ENCODE data around the gene NELFCD. TPM values are rescaled to one million over a fixed set of nuclear protein-coding genes. Genes with fewer than 3 reads are reported as not detected.

Gene NELFCD
- total RNA-seq, 1 experiment from 2014 or later = 174 TPM

DNA sequence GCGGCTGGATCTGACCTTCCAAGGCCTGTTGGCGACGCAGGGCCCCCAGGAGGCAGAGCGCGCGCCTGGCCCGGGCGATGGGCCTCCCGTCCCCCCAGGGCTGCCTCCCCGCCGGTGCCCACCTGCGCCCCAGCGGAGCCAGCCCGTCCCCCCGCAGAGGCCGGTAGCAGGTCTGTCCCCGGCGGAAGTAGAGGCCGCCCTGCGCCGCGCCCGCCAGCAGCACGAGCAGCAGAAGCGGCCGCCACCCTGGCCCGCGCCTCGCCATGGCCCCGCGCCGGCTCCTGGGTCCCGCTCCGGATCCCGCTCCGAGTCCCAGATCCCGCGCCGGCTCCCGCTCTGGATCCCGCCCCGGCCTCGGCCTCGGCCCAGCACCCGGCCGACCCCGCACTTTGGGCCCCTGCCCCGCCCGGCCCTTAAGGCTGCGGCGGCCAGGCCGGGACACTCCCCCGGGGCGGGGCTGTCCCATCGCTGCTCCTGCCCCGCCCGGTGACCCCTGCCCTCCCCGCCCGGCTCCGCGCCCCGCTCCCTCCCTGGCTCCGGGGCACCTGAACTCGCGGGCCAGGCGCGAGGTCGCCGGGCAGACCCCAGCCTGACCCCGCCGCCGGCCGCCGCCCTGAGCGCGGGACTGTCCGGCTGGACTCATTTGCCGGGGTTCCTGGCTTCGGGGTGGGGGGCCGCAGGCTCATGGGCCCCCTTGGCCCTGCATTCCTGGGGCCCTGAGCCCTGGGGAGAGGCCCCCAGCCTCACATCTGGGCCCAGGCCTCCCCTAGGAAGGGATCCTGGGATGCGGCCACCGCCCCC lies 26.0 kb downstream of the NELFCD start, which contains the start of gene CTSZ:
TSS of gene CTSZ (minus strand) at position 391 of the 801 bp plus-strand sequence. CDS start at position 265, 126 bp downstream.
- DNase-seq (ENCODE audit: low spot score) = no peak
- no peak within 1 kb of the TSS for H3K27ac ChIP-seq (ENCODE audit: low read depth, low read length, poor library complexity, severe bottlenecking)
- intact Hi-C loops (cut with micrococcal nuclease; ENCODE audit: unreplicated experiment) = no loop called here
- BruUV-seq (replicated peaks) = no TSS peak
- no peaks in the 10 kb centered on the region for H3K9me3 ChIP-seq (ENCODE audit: low read depth, low read length, poor library complexity, severe bottlenecking)
- CTCF ChIA-PET = no interaction called here
- peaks cover 8% of the 10 kb centered on the region for H3K4me1 ChIP-seq (ENCODE audit: insufficient read depth, low read length, poor library complexity, severe bottlenecking)
- H3K27me3 ChIP-seq (replicated peaks; ENCODE audit: insufficient read depth, low read depth, low read length, poor library complexity) = no peaks in the 10 kb centered on the region
- no peak for TF ChIP-seq EZH2 (IDR thresholded peaks at IDR 0.05; ENCODE audit: borderline replicate concordance, low read depth, low read length, poor library complexity, severe bottlenecking)
- TF ChIP-seq, protein P1, sequence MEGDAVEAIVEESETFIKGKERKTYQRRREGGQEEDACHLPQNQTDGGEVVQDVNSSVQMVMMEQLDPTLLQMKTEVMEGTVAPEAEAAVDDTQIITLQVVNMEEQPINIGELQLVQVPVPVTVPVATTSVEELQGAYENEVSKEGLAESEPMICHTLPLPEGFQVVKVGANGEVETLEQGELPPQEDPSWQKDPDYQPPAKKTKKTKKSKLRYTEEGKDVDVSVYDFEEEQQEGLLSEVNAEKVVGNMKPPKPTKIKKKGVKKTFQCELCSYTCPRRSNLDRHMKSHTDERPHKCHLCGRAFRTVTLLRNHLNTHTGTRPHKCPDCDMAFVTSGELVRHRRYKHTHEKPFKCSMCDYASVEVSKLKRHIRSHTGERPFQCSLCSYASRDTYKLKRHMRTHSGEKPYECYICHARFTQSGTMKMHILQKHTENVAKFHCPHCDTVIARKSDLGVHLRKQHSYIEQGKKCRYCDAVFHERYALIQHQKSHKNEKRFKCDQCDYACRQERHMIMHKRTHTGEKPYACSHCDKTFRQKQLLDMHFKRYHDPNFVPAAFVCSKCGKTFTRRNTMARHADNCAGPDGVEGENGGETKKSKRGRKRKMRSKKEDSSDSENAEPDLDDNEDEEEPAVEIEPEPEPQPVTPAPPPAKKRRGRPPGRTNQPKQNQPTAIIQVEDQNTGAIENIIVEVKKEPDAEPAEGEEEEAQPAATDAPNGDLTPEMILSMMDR (conservative IDR thresholded peaks at IDR 0.05; ENCODE audit: low read depth, low read length) = no peak
- POLR2A ChIA-PET (ENCODE audit: low non-redundant PET) = no interaction called here
- peak within 1 kb of the TSS; percentile 25 for H3K4me3 ChIP-seq (ENCODE audit: low read depth, low read length, poor library complexity, severe bottlenecking)
- H3K36me3 ChIP-seq (ENCODE audit: insufficient read depth, low read length, poor library complexity, severe bottlenecking) = no peaks in the 10 kb centered on the region

DNA sequence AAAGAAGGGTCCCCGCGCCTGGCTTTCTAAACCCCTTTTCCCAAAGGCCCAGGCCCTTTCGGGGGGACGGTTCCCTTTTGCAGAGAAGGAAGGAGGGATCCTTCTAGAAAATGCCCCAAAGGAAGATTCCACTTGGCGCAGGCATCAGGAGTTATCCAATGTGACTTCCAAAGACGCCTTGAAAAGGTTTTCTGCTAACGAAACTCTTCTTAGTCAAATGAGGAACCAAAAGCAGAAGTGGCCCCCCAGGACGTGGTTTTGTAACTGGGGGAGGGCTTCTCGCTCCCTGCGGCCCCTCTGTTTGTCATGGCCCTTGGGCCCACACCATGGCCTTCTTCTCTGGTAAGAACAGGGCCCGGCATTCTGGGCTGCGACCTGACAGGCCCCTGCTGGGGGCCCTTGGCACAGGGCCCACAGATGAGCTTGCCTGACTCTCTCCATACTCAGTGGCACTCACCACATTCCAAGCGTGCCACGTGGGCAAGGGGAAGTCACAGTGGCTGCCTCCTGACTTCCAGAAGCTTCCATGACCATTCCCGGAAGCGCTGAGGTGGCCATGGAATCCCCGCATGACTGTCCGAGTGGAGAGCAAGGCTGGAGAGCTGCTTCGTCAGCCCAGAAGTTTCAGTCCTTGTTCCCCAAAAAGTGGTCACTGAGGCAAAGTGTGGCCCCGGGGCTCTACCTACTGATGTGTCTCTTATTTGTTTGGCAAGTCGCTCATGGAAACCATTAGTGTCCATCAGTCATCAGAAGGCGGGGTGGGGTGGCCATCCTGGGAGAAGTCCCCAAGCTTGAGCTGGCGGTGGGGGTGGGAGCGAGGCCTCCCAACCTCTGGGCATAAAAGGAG lies 26.8 kb downstream of the NELFCD start:
- peaks cover 8% of the 10 kb centered on the region for H3K4me1 ChIP-seq (ENCODE audit: insufficient read depth, low read length, poor library complexity, severe bottlenecking)
- H3K27ac ChIP-seq (ENCODE audit: low read depth, low read length, poor library complexity, severe bottlenecking) = no peak overlapping the region
- no TSS peak for BruUV-seq (replicated peaks)
- POLR2A ChIA-PET (ENCODE audit: low non-redundant PET) = no interaction called here
- CTCF ChIA-PET = no interaction called here
- no peaks in the 10 kb centered on the region for H3K27me3 ChIP-seq (replicated peaks; ENCODE audit: insufficient read depth, low read depth, low read length, poor library complexity)
- intact Hi-C loops (cut with micrococcal nuclease; ENCODE audit: unreplicated experiment) = no loop called here
- H3K36me3 ChIP-seq (ENCODE audit: insufficient read depth, low read length, poor library complexity, severe bottlenecking) = no peaks in the 10 kb centered on the region
- no peak for TF ChIP-seq EZH2 (IDR thresholded peaks at IDR 0.05; ENCODE audit: borderline replicate concordance, low read depth, low read length, poor library complexity, severe bottlenecking)
- TF ChIP-seq, protein P1 (conservative IDR thresholded peaks at IDR 0.05; ENCODE audit: low read depth, low read length) = no peak
- H3K4me3 ChIP-seq (ENCODE audit: low read depth, low read length, poor library complexity, severe bottlenecking) = no peak overlapping the region
- no peaks in the 10 kb centered on the region for H3K9me3 ChIP-seq (ENCODE audit: low read depth, low read length, poor library complexity, severe bottlenecking)
- DNase-seq (ENCODE audit: low spot score) = no peak

- Histone ChIP-seq H3K36me3 (ENCODE audit: insufficient read depth, low read length, poor library complexity, severe bottlenecking) (no peaks in the 10 kb centered on the region), H3K4me3 (ENCODE audit: low read depth, low read length, poor library complexity, severe bottlenecking) (no peak overlapping the region), H3K27ac (ENCODE audit: low read depth, low read length, poor library complexity, severe bottlenecking) (no peak overlapping the region), H3K9me3 (ENCODE audit: low read depth, low read length, poor library complexity, severe bottlenecking) (no peaks in the 10 kb centered on the region), H3K27me3 (replicated peaks; ENCODE audit: insufficient read depth, low read depth, low read length, poor library complexity) (no peaks in the 10 kb centered on the region), H3K4me1 (ENCODE audit: insufficient read depth, low read length, poor library complexity, severe bottlenecking) (peaks cover 8% of the 10 kb centered on the region)
- CTCF ChIA-PET = no interaction called here
- TF ChIP-seq, protein P1 (conservative IDR thresholded peaks at IDR 0.05; ENCODE audit: low read depth, low read length) = no peak
- no peak for TF ChIP-seq EZH2 (IDR thresholded peaks at IDR 0.05; ENCODE audit: borderline replicate concordance, low read depth, low read length, poor library complexity, severe bottlenecking)
- DNase-seq (ENCODE audit: low spot score) = no peak
- BruUV-seq (replicated peaks) = no TSS peak
- POLR2A ChIA-PET (ENCODE audit: low non-redundant PET) = no interaction called here
- intact Hi-C loops (cut with micrococcal nuclease; ENCODE audit: unreplicated experiment) = no loop called here
Observed at GRCh38 chr20:59008715-59009336, 27.8 kb downstream of the NELFCD start.
